Suprapubic skin (tissue), 3 donors: ENCODE measurements around the gene DAP.
"Not testable (repeated sequence)": the region's sequence is repeated elsewhere in the genome, so short reads cannot be mapped to it uniquely, and the experiment has no call there.

Experiments used
- POLR2A ChIP-seq, 2 donors: fragments of 450-650 bp; IDR thresholded peaks; one replicate each; pipeline ENCODE4 v1.6.1; 2017; ENCODE audit warnings: antibody characterized with exemption in 2 of 2, mild to moderate bottlenecking in 2 of 2, moderate library complexity in 2 of 2
- TF ChIP-seq, protein P1 (sequence below), 2 donors: fragments of 200-600 bp in 1 of 2; fragments of 450-650 bp in 1 of 2; sonication (generic) in 1 of 2; IDR thresholded peaks; one replicate each; pipeline ENCODE4 v1.5.1; 2016 to 2019; ENCODE audit warnings: antibody characterized with exemption in 2 of 2, mild to moderate bottlenecking in 1 of 2, moderate library complexity in 1 of 2

GRCh38 chr5:10718617-10719016, 42.4 kb downstream of the DAP start:
- not testable (repeated sequence) for TF ChIP-seq POLR2A (IDR thresholded peaks at IDR 0.05)
- TF ChIP-seq, protein P1, sequence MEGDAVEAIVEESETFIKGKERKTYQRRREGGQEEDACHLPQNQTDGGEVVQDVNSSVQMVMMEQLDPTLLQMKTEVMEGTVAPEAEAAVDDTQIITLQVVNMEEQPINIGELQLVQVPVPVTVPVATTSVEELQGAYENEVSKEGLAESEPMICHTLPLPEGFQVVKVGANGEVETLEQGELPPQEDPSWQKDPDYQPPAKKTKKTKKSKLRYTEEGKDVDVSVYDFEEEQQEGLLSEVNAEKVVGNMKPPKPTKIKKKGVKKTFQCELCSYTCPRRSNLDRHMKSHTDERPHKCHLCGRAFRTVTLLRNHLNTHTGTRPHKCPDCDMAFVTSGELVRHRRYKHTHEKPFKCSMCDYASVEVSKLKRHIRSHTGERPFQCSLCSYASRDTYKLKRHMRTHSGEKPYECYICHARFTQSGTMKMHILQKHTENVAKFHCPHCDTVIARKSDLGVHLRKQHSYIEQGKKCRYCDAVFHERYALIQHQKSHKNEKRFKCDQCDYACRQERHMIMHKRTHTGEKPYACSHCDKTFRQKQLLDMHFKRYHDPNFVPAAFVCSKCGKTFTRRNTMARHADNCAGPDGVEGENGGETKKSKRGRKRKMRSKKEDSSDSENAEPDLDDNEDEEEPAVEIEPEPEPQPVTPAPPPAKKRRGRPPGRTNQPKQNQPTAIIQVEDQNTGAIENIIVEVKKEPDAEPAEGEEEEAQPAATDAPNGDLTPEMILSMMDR (IDR thresholded peaks at IDR 0.05) = not testable (repeated sequence)
